ENCODE measurements around the gene ANKS1B. TPM values are rescaled to one million over a fixed set of nuclear protein-coding genes. Genes with fewer than 3 reads are reported as not detected.
"Not testable (repeated sequence)": the region's sequence is repeated elsewhere in the genome, so short reads cannot be mapped to it uniquely, and the experiment has no call there.

The ANKS1B gene
- total RNA-seq, 1 experiment from 2014 or later, result 9.7 TPM

DNA sequence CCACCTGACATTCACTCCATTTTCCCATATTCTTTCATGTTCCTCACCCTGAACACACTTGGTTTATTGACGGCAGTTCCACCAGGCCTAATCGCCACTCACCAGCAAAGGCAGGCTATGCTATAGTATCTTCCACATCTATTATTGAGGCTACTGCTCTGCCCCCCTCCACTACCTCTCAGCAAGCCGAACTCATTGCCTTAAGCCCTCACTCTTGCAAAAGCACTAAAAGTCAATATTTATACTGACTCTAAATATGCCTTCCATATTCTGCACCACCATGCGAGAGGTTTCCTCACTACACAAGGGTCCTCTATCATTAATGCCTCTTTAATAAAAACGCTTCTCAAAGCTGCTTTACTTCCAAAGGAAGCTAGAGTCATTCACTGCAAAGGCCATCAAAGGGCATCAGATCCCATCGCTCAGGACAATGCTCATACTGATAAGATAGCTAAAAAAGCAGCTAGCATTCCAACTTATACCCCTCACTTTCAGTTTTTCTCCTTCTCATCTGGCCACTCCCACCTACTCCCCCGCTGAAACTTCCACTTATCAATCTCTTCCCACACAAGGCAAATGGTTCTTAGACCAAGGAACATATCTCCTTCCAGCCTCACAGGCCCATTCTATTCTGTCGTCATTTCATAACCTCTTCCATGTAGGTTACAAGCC lies 265.2 kb downstream of the ANKS1B start:
- H3K4me3 ChIP-seq (ENCODE audit: low read depth in 2 of 2, low read length in 2 of 2); CTCF ChIA-PET; H3K27me3 ChIP-seq (ENCODE audit: control insufficient read depth, insufficient read depth, low read length); H3K4me1 ChIP-seq (ENCODE audit: control insufficient read depth, insufficient read depth, low read length); H3K36me3 ChIP-seq (ENCODE audit: control insufficient read depth, insufficient read depth, low read length); intact Hi-C loops (cut with micrococcal nuclease; ENCODE audit: unreplicated experiment); in situ Hi-C loops (cut with HindIII; ENCODE audit: low pct_unique_long_range_greater_than_20kb, low sequenced_read_pairs); DNase-seq (ENCODE audit: low read depth, low spot score); BruUV-seq (replicated peaks); POLR2A ChIA-PET; ATAC-seq; H3K9me3 ChIP-seq (ENCODE audit: control insufficient read depth, insufficient read depth, low read depth, low read length); H3K27ac ChIP-seq (ENCODE audit: low read length): not testable (repeated sequence)

DNA sequence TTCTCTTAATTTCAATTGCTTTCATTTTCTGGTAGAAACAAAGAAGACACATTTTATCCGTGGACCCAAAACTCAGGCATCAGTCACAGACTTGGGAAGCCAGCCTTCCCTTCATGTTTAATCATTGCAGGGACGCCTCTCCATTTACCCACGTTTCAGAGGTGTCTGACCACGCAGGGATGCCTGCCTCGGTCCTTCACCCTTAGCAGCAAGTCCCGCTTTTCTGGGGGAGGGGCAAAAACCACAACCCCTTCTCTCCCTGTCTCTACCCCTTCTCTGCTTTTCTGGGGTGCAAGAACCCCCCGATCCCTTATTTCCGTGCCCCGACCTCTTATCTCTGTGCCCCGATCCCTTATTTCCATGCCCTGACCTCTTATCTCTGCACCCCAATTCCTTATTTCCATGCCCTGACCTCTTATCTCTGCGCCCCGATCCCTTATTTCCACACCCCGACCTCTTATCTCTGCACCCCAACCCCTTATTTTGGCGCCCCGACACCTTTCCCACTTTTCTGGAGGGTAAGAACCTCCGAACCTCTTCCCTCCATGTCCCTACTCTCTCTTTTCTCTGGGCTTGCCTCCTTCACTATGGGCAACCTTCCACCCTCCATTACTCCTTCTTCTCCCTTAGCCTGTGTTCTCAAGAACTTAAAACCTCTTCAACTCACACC lies 268.8 kb downstream of the ANKS1B start:
- H3K4me1 ChIP-seq (ENCODE audit: control insufficient read depth, insufficient read depth, low read length); H3K4me3 ChIP-seq (ENCODE audit: low read depth in 2 of 2, low read length in 2 of 2); H3K36me3 ChIP-seq (ENCODE audit: control insufficient read depth, insufficient read depth, low read length); POLR2A ChIA-PET; H3K9me3 ChIP-seq (ENCODE audit: control insufficient read depth, insufficient read depth, low read depth, low read length); CTCF ChIA-PET; in situ Hi-C loops (cut with HindIII; ENCODE audit: low pct_unique_long_range_greater_than_20kb, low sequenced_read_pairs); H3K27me3 ChIP-seq (ENCODE audit: control insufficient read depth, insufficient read depth, low read length); DNase-seq (ENCODE audit: low read depth, low spot score); BruUV-seq (replicated peaks); H3K27ac ChIP-seq (ENCODE audit: low read length); ATAC-seq; intact Hi-C loops (cut with micrococcal nuclease; ENCODE audit: unreplicated experiment): not testable (repeated sequence)

- H3K36me3 ChIP-seq (ENCODE audit: control insufficient read depth, insufficient read depth, low read length); DNase-seq (ENCODE audit: low read depth, low spot score); H3K27ac ChIP-seq (ENCODE audit: low read length); H3K4me1 ChIP-seq (ENCODE audit: control insufficient read depth, insufficient read depth, low read length); BruUV-seq (replicated peaks); H3K4me3 ChIP-seq (ENCODE audit: low read depth in 2 of 2, low read length in 2 of 2); POLR2A ChIA-PET; in situ Hi-C loops (cut with HindIII; ENCODE audit: low pct_unique_long_range_greater_than_20kb, low sequenced_read_pairs); ATAC-seq; intact Hi-C loops (cut with micrococcal nuclease; ENCODE audit: unreplicated experiment); H3K9me3 ChIP-seq (ENCODE audit: control insufficient read depth, insufficient read depth, low read depth, low read length); CTCF ChIA-PET; H3K27me3 ChIP-seq (ENCODE audit: control insufficient read depth, insufficient read depth, low read length): not testable (repeated sequence)
These were observed 269.8 kb downstream of the ANKS1B start for GRCh38 chr12:99714921-99715320.

GRCh38 chr12:99713946-99714520 lies 270.7 kb downstream of the ANKS1B start:
- no peaks in the 10 kb centered on the region for H3K36me3 ChIP-seq (ENCODE audit: control insufficient read depth, insufficient read depth, low read length)
- H3K27ac ChIP-seq (ENCODE audit: low read length), result no peak overlapping the region
- ChIA-PET CTCF (no interaction called here), POLR2A (no interaction called here)
- no peak for ATAC-seq
- BruUV-seq (replicated peaks), result no TSS peak
- H3K9me3 ChIP-seq (ENCODE audit: control insufficient read depth, insufficient read depth, low read depth, low read length), result no peaks in the 10 kb centered on the region
- no peak for TF ChIP-seq SIN3A (IDR thresholded peaks at IDR 0.05; ENCODE audit: borderline replicate concordance, insufficient read depth, low read depth, low read length)
- H3K4me1 ChIP-seq (ENCODE audit: control insufficient read depth, insufficient read depth, low read length), result no peaks in the 10 kb centered on the region
- in situ Hi-C loops (cut with HindIII; ENCODE audit: low pct_unique_long_range_greater_than_20kb, low sequenced_read_pairs) (no loop called here), intact Hi-C loops (cut with micrococcal nuclease; ENCODE audit: unreplicated experiment) (no loop called here)
- no peak overlapping the region for H3K4me3 ChIP-seq (ENCODE audit: low read depth in 2 of 2, low read length in 2 of 2)
- H3K27me3 ChIP-seq (ENCODE audit: control insufficient read depth, insufficient read depth, low read length), result no peaks in the 10 kb centered on the region
- DNase-seq (ENCODE audit: low read depth, low spot score), result no peak

DNA sequence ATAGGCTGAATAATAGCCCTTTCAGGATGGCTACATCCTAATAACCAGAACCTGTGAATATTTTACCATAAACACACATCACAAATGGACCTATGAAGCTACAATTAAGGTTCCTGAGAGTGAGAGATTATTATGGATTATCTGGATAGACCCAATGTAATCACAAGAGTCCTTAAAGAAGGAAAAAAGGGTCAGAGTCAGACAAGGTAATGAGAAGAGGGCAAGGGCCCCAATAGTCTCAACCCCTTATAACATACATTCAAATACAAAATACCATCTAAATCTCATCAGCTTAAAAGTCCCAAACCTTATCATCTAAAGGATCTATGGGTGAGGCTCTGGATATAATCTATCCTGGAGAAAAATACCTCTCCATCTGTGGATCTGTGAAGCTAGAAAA lies 272.5 kb downstream of the ANKS1B start:
- ATAC-seq (no peak), DNase-seq (ENCODE audit: low read depth, low spot score) (no peak)
- in situ Hi-C loops (cut with HindIII; ENCODE audit: low pct_unique_long_range_greater_than_20kb, low sequenced_read_pairs), result no loop called here
- Histone ChIP-seq H3K4me3 (ENCODE audit: low read depth in 2 of 2, low read length in 2 of 2) (no peak overlapping the region), H3K4me1 (ENCODE audit: control insufficient read depth, insufficient read depth, low read length) (no peaks in the 10 kb centered on the region), H3K36me3 (ENCODE audit: control insufficient read depth, insufficient read depth, low read length) (no peaks in the 10 kb centered on the region), H3K9me3 (ENCODE audit: control insufficient read depth, insufficient read depth, low read depth, low read length) (no peaks in the 10 kb centered on the region), H3K27ac (ENCODE audit: low read length) (no peak overlapping the region), H3K27me3 (ENCODE audit: control insufficient read depth, insufficient read depth, low read length) (no peaks in the 10 kb centered on the region)
- intact Hi-C loops (cut with micrococcal nuclease; ENCODE audit: unreplicated experiment), result no loop called here
- CTCF ChIA-PET, result no interaction called here
- POLR2A ChIA-PET, result no interaction called here
- BruUV-seq (replicated peaks), result no TSS peak
- TF ChIP-seq POLR2AphosphoS5 (IDR thresholded peaks at IDR 0.05; ENCODE audit: low read depth, low read length), result no peak
- TF ChIP-seq TCF7L2 (IDR thresholded peaks at IDR 0.05; ENCODE audit: low read depth, low read length), result no peak
- TF ChIP-seq SIN3A (IDR thresholded peaks at IDR 0.05; ENCODE audit: borderline replicate concordance, insufficient read depth, low read depth, low read length), result no peak
- TF ChIP-seq, protein P1, sequence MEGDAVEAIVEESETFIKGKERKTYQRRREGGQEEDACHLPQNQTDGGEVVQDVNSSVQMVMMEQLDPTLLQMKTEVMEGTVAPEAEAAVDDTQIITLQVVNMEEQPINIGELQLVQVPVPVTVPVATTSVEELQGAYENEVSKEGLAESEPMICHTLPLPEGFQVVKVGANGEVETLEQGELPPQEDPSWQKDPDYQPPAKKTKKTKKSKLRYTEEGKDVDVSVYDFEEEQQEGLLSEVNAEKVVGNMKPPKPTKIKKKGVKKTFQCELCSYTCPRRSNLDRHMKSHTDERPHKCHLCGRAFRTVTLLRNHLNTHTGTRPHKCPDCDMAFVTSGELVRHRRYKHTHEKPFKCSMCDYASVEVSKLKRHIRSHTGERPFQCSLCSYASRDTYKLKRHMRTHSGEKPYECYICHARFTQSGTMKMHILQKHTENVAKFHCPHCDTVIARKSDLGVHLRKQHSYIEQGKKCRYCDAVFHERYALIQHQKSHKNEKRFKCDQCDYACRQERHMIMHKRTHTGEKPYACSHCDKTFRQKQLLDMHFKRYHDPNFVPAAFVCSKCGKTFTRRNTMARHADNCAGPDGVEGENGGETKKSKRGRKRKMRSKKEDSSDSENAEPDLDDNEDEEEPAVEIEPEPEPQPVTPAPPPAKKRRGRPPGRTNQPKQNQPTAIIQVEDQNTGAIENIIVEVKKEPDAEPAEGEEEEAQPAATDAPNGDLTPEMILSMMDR (IDR thresholded peaks at IDR 0.05), result no peak
- TF ChIP-seq, protein P2, sequence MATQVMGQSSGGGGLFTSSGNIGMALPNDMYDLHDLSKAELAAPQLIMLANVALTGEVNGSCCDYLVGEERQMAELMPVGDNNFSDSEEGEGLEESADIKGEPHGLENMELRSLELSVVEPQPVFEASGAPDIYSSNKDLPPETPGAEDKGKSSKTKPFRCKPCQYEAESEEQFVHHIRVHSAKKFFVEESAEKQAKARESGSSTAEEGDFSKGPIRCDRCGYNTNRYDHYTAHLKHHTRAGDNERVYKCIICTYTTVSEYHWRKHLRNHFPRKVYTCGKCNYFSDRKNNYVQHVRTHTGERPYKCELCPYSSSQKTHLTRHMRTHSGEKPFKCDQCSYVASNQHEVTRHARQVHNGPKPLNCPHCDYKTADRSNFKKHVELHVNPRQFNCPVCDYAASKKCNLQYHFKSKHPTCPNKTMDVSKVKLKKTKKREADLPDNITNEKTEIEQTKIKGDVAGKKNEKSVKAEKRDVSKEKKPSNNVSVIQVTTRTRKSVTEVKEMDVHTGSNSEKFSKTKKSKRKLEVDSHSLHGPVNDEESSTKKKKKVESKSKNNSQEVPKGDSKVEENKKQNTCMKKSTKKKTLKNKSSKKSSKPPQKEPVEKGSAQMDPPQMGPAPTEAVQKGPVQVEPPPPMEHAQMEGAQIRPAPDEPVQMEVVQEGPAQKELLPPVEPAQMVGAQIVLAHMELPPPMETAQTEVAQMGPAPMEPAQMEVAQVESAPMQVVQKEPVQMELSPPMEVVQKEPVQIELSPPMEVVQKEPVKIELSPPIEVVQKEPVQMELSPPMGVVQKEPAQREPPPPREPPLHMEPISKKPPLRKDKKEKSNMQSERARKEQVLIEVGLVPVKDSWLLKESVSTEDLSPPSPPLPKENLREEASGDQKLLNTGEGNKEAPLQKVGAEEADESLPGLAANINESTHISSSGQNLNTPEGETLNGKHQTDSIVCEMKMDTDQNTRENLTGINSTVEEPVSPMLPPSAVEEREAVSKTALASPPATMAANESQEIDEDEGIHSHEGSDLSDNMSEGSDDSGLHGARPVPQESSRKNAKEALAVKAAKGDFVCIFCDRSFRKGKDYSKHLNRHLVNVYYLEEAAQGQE (IDR thresholded peaks at IDR 0.05; ENCODE audit: insufficient read depth in 1 of 2, low read depth in 2 of 2, low read length in 1 of 2), result no peak
